ENCODE measurements around the gene SPRTN. TPM values are rescaled to one million over a fixed set of nuclear protein-coding genes. Genes with fewer than 3 reads are reported as not detected.
A peak's percentile ranks its signal among the peaks of the same experiment; 100 is the strongest.

The SPRTN gene
- total RNA-seq, 4 donors from 2014 or later, result 18.6 to 27.5 (median 22.7) TPM

- TF ChIP-seq POLR2A (IDR thresholded peaks at IDR 0.05), result no peak
- TF ChIP-seq, protein P1, sequence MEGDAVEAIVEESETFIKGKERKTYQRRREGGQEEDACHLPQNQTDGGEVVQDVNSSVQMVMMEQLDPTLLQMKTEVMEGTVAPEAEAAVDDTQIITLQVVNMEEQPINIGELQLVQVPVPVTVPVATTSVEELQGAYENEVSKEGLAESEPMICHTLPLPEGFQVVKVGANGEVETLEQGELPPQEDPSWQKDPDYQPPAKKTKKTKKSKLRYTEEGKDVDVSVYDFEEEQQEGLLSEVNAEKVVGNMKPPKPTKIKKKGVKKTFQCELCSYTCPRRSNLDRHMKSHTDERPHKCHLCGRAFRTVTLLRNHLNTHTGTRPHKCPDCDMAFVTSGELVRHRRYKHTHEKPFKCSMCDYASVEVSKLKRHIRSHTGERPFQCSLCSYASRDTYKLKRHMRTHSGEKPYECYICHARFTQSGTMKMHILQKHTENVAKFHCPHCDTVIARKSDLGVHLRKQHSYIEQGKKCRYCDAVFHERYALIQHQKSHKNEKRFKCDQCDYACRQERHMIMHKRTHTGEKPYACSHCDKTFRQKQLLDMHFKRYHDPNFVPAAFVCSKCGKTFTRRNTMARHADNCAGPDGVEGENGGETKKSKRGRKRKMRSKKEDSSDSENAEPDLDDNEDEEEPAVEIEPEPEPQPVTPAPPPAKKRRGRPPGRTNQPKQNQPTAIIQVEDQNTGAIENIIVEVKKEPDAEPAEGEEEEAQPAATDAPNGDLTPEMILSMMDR (IDR thresholded peaks at IDR 0.05), result peak; percentile 61 to 95 (median 88)
- no peak overlapping the region for H3K27ac ChIP-seq
- DNase-seq, result peak in 1 of 3 donors; percentile 55
Measured at GRCh38 chr1:231357831-231358354, 19.8 kb downstream of the SPRTN start.

GRCh38 chr1:231359113-231359512, 21.0 kb downstream of the SPRTN start:
- H3K36me3 ChIP-seq, result no peaks in the 10 kb centered on the region
- H3K27me3 ChIP-seq, result no peaks in the 10 kb centered on the region
- DNase-seq, result no peak
- H3K4me1 ChIP-seq, result no peaks in the 10 kb centered on the region
- no peak overlapping the region for H3K4me3 ChIP-seq
- no peak for TF ChIP-seq POLR2A (IDR thresholded peaks at IDR 0.05)
- TF ChIP-seq, protein P1 (IDR thresholded peaks at IDR 0.05), result no peak
- H3K27ac ChIP-seq, result no peak overlapping the region
- no peaks in the 10 kb centered on the region for H3K9me3 ChIP-seq

More at GRCh38 chr1:231357831-231358354, 19.8 kb downstream of the SPRTN start:
- no peaks in the 10 kb centered on the region for H3K27me3 ChIP-seq
- H3K9me3 ChIP-seq, result no peaks in the 10 kb centered on the region
- H3K4me3 ChIP-seq, result no peak overlapping the region
- H3K36me3 ChIP-seq, result peaks cover 0 to 2% (median 0%) of the 10 kb centered on the region in 3 donors
- H3K4me1 ChIP-seq, result no peaks in the 10 kb centered on the region

- Histone ChIP-seq H3K27me3 (no peaks in the 10 kb centered on the region), H3K4me3 (no peak overlapping the region), H3K9me3 (no peaks in the 10 kb centered on the region), H3K36me3 (peaks cover 0 to 24% (median 0%) of the 10 kb centered on the region in 3 donors), H3K27ac (no peak overlapping the region), H3K4me1 (no peaks in the 10 kb centered on the region)
- DNase-seq, result no peak
- no peak for TF ChIP-seq POLR2A (IDR thresholded peaks at IDR 0.05)
- TF ChIP-seq, protein P1 (IDR thresholded peaks at IDR 0.05), result no peak
Measured at GRCh38 chr1:231362325-231362724, 24.2 kb downstream of the SPRTN start.

GRCh38 chr1:231363624-231364023, 25.5 kb downstream of the SPRTN start:
- Histone ChIP-seq H3K4me3 (no peak overlapping the region), H3K27ac (no peak overlapping the region), H3K27me3 (no peaks in the 10 kb centered on the region), H3K4me1 (no peaks in the 10 kb centered on the region), H3K9me3 (no peaks in the 10 kb centered on the region), H3K36me3 (peaks cover 0 to 27% (median 0%) of the 10 kb centered on the region in 3 donors)
- no peak for TF ChIP-seq POLR2A (IDR thresholded peaks at IDR 0.05)
- TF ChIP-seq, protein P1 (IDR thresholded peaks at IDR 0.05), result no peak
- DNase-seq, result no peak

GRCh38 chr1:231364192-231364591, 26.1 kb downstream of the SPRTN start:
- TF ChIP-seq POLR2A (IDR thresholded peaks at IDR 0.05), result no peak
- TF ChIP-seq, protein P1 (IDR thresholded peaks at IDR 0.05), result no peak
- no peaks in the 10 kb centered on the region for H3K4me1 ChIP-seq
- no peak overlapping the region for H3K27ac ChIP-seq
- peaks cover 0 to 29% (median 0%) of the 10 kb centered on the region in 3 donors for H3K36me3 ChIP-seq
- H3K9me3 ChIP-seq, result no peaks in the 10 kb centered on the region
- no peaks in the 10 kb centered on the region for H3K27me3 ChIP-seq
- H3K4me3 ChIP-seq, result no peak overlapping the region
- no peak for DNase-seq
